Measurements from ENCODE around the gene OMD.

- TF ChIP-seq CTCF (IDR thresholded peaks at IDR 0.05): no peak
- no peak for TF ChIP-seq NFIC (IDR thresholded peaks at IDR 0.05; ENCODE audit: borderline replicate concordance)
- no peak for TF ChIP-seq GABPA (IDR thresholded peaks at IDR 0.05; ENCODE audit: low read depth)
- TF ChIP-seq RAD21 (IDR thresholded peaks at IDR 0.05; ENCODE audit: low read length): no peak
- TF ChIP-seq RFX5 (IDR thresholded peaks at IDR 0.05; ENCODE audit: low read length): no peak
- no peak for TF ChIP-seq SIN3A (IDR thresholded peaks at IDR 0.05; ENCODE audit: borderline replicate concordance, low read depth, low read length)
- no peak for TF ChIP-seq REST (IDR thresholded peaks at IDR 0.05; ENCODE audit: low read depth, low read length)
- no peak for TF ChIP-seq RCOR1 (IDR thresholded peaks at IDR 0.05; ENCODE audit: low read length)
- TF ChIP-seq ELF1 (IDR thresholded peaks at IDR 0.05): no peak
- no peak for TF ChIP-seq POLR2AphosphoS5 (IDR thresholded peaks at IDR 0.05; ENCODE audit: low read depth, low read length)
- no peak for TF ChIP-seq SMC3 (IDR thresholded peaks at IDR 0.05; ENCODE audit: low read depth, low read length)
Measured at GRCh38 chr9:92468206-92468605, 43.9 kb upstream of the OMD start.

Data from SK-N-SH (cell line).